ENCODE data around the gene AP4M1.
A peak's percentile ranks its signal among the peaks of the same experiment; 100 is the strongest.
"Not testable (repeated sequence)": the region's sequence is repeated elsewhere in the genome, so short reads cannot be mapped to it uniquely, and the experiment has no call there.

AP4M1 gene

GRCh38 chr7:100142461-100142860 lies 41.0 kb downstream of the AP4M1 start:
- H3K27ac ChIP-seq: no peak overlapping the region
- TF ChIP-seq, protein P1, sequence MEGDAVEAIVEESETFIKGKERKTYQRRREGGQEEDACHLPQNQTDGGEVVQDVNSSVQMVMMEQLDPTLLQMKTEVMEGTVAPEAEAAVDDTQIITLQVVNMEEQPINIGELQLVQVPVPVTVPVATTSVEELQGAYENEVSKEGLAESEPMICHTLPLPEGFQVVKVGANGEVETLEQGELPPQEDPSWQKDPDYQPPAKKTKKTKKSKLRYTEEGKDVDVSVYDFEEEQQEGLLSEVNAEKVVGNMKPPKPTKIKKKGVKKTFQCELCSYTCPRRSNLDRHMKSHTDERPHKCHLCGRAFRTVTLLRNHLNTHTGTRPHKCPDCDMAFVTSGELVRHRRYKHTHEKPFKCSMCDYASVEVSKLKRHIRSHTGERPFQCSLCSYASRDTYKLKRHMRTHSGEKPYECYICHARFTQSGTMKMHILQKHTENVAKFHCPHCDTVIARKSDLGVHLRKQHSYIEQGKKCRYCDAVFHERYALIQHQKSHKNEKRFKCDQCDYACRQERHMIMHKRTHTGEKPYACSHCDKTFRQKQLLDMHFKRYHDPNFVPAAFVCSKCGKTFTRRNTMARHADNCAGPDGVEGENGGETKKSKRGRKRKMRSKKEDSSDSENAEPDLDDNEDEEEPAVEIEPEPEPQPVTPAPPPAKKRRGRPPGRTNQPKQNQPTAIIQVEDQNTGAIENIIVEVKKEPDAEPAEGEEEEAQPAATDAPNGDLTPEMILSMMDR (conservative IDR thresholded peaks at IDR 0.05): no peak
- TF ChIP-seq ZFX (IDR thresholded peaks at IDR 0.05): no peak

DNA sequence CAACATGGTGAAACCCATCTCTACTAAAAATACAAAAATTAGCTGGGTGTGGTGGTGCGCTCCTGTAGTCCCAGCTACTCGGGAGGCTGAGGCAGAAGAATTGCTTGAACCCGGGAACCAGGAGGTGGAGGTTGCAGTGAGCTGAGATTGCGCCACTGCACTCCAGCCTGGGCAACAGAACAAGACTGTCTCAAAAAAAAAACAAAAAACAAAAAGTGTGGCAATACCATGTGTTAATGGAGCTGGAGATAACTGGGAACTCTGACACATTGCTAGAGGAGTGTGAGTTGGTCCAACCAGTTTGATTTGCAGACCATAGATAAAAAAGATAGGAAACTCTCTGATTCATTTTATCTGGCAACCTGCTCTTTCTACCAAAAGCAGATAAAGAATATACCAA lies 44.9 kb downstream of the AP4M1 start:
- not testable (repeated sequence) for H3K27ac ChIP-seq

GRCh38 chr7:100147278-100147677 lies 45.8 kb downstream of the AP4M1 start:
- no peak for TF ChIP-seq ZFX (IDR thresholded peaks at IDR 0.05)
- TF ChIP-seq, protein P1 (conservative IDR thresholded peaks at IDR 0.05): no peak
- H3K27ac ChIP-seq: no peak overlapping the region

- H3K27ac ChIP-seq: peak overlapping the region; percentile 90
- TF ChIP-seq ZFX (IDR thresholded peaks at IDR 0.05): no peak
- TF ChIP-seq, protein P1 (conservative IDR thresholded peaks at IDR 0.05): no peak
These were observed 46.7 kb downstream of the AP4M1 start for GRCh38 chr7:100148225-100148558.

GRCh38 chr7:100148559-100149328 lies 47.3 kb downstream of the AP4M1 start, which contains the start of gene LAMTOR4:
Gene LAMTOR4, plus strand, starts transcription at chr7:100148918. Its CDS starts 55 bp downstream, at chr7:100148973.
- no peak for TF ChIP-seq ZFX (IDR thresholded peaks at IDR 0.05)
- TF ChIP-seq, protein P1 (conservative IDR thresholded peaks at IDR 0.05): no peak
- peak within 1 kb of the TSS; percentile 90 for H3K27ac ChIP-seq

DNA sequence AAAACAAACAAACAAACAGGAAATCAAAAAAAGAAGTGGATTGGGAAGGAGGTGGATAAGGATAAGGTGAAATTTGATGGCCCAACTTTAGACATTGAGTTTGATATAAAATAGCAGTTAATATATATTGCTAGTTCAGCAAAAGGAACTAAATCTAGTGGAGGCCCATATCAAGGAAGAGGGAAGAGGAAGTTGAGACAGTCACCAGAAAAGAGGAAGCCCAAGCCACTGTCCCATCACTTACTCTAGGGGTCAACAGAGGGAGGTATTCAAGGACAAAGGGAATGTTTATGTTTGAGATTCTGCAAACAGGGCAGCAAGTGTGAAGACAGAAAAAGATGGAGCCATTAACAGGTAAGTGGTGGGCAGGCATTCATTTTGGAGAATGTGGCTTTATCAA lies 51.0 kb downstream of the AP4M1 start:
- H3K27ac ChIP-seq: no peak overlapping the region
- TF ChIP-seq ZFX (IDR thresholded peaks at IDR 0.05): no peak
- TF ChIP-seq, protein P1 (conservative IDR thresholded peaks at IDR 0.05): no peak

DNA sequence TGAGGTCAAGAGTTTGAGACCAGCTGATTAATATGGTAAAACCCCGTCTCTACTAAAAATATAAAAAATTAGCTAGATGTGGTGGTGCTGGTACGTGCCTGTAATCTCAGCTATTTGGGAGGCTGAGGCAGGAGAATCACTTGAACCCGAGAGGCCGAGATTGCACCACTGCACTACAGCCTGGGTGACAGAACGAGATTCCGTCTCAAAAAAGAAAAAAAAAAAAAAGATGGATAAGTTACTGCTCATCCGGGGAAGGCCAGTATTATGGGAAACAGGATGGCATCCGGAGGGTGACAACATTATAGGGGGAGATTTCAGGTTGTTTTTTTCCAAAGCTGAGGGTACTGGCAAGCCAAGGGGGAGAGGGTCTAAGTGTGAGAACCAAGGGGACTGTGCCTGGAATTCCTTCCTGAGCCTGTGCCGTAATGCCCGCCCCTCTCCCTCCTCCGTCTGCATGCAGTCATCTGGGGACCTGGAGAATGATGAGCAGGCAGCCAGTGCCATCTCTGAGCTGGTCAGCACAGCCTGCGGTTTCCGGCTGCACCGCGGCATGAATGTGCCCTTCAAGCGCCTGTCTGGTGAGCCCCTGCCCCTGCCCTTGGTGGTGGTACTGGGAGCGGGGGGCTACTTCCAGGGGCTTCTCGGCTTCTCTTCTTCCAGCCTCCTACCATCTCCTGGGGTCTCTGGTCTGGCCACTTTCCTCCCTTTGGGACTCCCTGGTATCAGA lies 51.7 kb downstream of the AP4M1 start:
- H3K27ac ChIP-seq: no peak overlapping the region
- TF ChIP-seq, protein P1 (conservative IDR thresholded peaks at IDR 0.05): no peak
- TF ChIP-seq ZFX (IDR thresholded peaks at IDR 0.05): no peak
